SH-SY5Y (cell line): ENCODE results near the gene LRRC3B.

ENCODE experiments used
- GATA2 ChIP-seq: IDR thresholded peaks from 2 replicates; pipeline ENCODE4 v1.6.1; 2011; ENCODE audit warnings: mild to moderate bottlenecking, low read depth, low read length
- GATA3 ChIP-seq: IDR thresholded peaks from 2 replicates; pipeline ENCODE4 v1.6.1; 2011; ENCODE audit warnings: low read depth, mild to moderate bottlenecking, low read length, moderate library complexity

GRCh38 chr3:26719134-26719533 lies 96.6 kb downstream of the LRRC3B start:
- no peak for TF ChIP-seq GATA3
- TF ChIP-seq GATA2: no peak
